Measurements from ENCODE around the gene FAM177B.

The FAM177B gene

GRCh38 chr1:222777977-222778376 is 41.0 kb downstream of the FAM177B start:
- H3K27ac ChIP-seq (ENCODE audit: low read depth, low read length): no peak overlapping the region
- no peaks in the 10 kb centered on the region for H3K4me1 ChIP-seq (ENCODE audit: control insufficient read depth, insufficient read depth, low read length)
- H3K9ac ChIP-seq (ENCODE audit: low read length): no peak overlapping the region
- H3K4me3 ChIP-seq (ENCODE audit: low read length): no peak overlapping the region
- H3K36me3 ChIP-seq (ENCODE audit: control insufficient read depth, insufficient read depth, low read length): no peaks in the 10 kb centered on the region
- H3K27me3 ChIP-seq (ENCODE audit: control insufficient read depth, insufficient read depth, low read length): no peaks in the 10 kb centered on the region

- no peaks in the 10 kb centered on the region for H3K4me1 ChIP-seq (ENCODE audit: control insufficient read depth, insufficient read depth, low read length)
- no peaks in the 10 kb centered on the region for H3K27me3 ChIP-seq (ENCODE audit: control insufficient read depth, insufficient read depth, low read length)
- H3K36me3 ChIP-seq (ENCODE audit: control insufficient read depth, insufficient read depth, low read length): no peaks in the 10 kb centered on the region
- no peak overlapping the region for H3K4me3 ChIP-seq (ENCODE audit: low read length)
- no peak overlapping the region for H3K27ac ChIP-seq (ENCODE audit: low read depth, low read length)
- H3K9ac ChIP-seq (ENCODE audit: low read length): no peak overlapping the region
These were observed 44.2 kb downstream of the FAM177B start for GRCh38 chr1:222781251-222781650.

GRCh38 chr1:222783051-222783450 is 46.0 kb downstream of the FAM177B start:
- Histone ChIP-seq H3K36me3 (ENCODE audit: control insufficient read depth, insufficient read depth, low read length) (no peaks in the 10 kb centered on the region), H3K4me1 (ENCODE audit: control insufficient read depth, insufficient read depth, low read length) (no peaks in the 10 kb centered on the region), H3K4me3 (ENCODE audit: low read length) (no peak overlapping the region), H3K9ac (ENCODE audit: low read length) (no peak overlapping the region), H3K27me3 (ENCODE audit: control insufficient read depth, insufficient read depth, low read length) (no peaks in the 10 kb centered on the region), H3K27ac (ENCODE audit: low read depth, low read length) (no peak overlapping the region)

GRCh38 chr1:222784371-222784770 is 47.4 kb downstream of the FAM177B start:
- H3K27me3 ChIP-seq (ENCODE audit: control insufficient read depth, insufficient read depth, low read length): no peaks in the 10 kb centered on the region
- H3K4me3 ChIP-seq (ENCODE audit: low read length): no peak overlapping the region
- H3K36me3 ChIP-seq (ENCODE audit: control insufficient read depth, insufficient read depth, low read length): no peaks in the 10 kb centered on the region
- no peaks in the 10 kb centered on the region for H3K4me1 ChIP-seq (ENCODE audit: control insufficient read depth, insufficient read depth, low read length)
- H3K27ac ChIP-seq (ENCODE audit: low read depth, low read length): no peak overlapping the region
- H3K9ac ChIP-seq (ENCODE audit: low read length): no peak overlapping the region

GRCh38 chr1:222784916-222785315 is 47.9 kb downstream of the FAM177B start:
- H3K9ac ChIP-seq (ENCODE audit: low read length): no peak overlapping the region
- H3K36me3 ChIP-seq (ENCODE audit: control insufficient read depth, insufficient read depth, low read length): no peaks in the 10 kb centered on the region
- no peak overlapping the region for H3K27ac ChIP-seq (ENCODE audit: low read depth, low read length)
- no peaks in the 10 kb centered on the region for H3K4me1 ChIP-seq (ENCODE audit: control insufficient read depth, insufficient read depth, low read length)
- no peaks in the 10 kb centered on the region for H3K27me3 ChIP-seq (ENCODE audit: control insufficient read depth, insufficient read depth, low read length)
- H3K4me3 ChIP-seq (ENCODE audit: low read length): no peak overlapping the region

- H3K36me3 ChIP-seq (ENCODE audit: control insufficient read depth, insufficient read depth, low read length): no peaks in the 10 kb centered on the region
These were observed 48.5 kb downstream of the FAM177B start for GRCh38 chr1:222785529-222785928.

GRCh38 chr1:222786121-222786520 is 49.1 kb downstream of the FAM177B start:
- Histone ChIP-seq H3K36me3 (ENCODE audit: control insufficient read depth, insufficient read depth, low read length) (no peaks in the 10 kb centered on the region), H3K27me3 (ENCODE audit: control insufficient read depth, insufficient read depth, low read length) (no peaks in the 10 kb centered on the region), H3K4me3 (ENCODE audit: low read length) (no peak overlapping the region), H3K9ac (ENCODE audit: low read length) (no peak overlapping the region), H3K27ac (ENCODE audit: low read depth, low read length) (no peak overlapping the region), H3K4me1 (ENCODE audit: control insufficient read depth, insufficient read depth, low read length) (peaks cover under 1% of the 10 kb centered on the region)

More at GRCh38 chr1:222785529-222785928, 48.5 kb downstream of the FAM177B start:
- Histone ChIP-seq H3K27me3 (ENCODE audit: control insufficient read depth, insufficient read depth, low read length) (no peaks in the 10 kb centered on the region), H3K9ac (ENCODE audit: low read length) (no peak overlapping the region), H3K4me1 (ENCODE audit: control insufficient read depth, insufficient read depth, low read length) (no peaks in the 10 kb centered on the region), H3K27ac (ENCODE audit: low read depth, low read length) (no peak overlapping the region), H3K4me3 (ENCODE audit: low read length) (no peak overlapping the region)

GRCh38 chr1:222787729-222788128 is 50.7 kb downstream of the FAM177B start:
- Histone ChIP-seq H3K27ac (ENCODE audit: low read depth, low read length) (no peak overlapping the region), H3K36me3 (ENCODE audit: control insufficient read depth, insufficient read depth, low read length) (no peaks in the 10 kb centered on the region), H3K27me3 (ENCODE audit: control insufficient read depth, insufficient read depth, low read length) (no peaks in the 10 kb centered on the region), H3K4me3 (ENCODE audit: low read length) (no peak overlapping the region), H3K4me1 (ENCODE audit: control insufficient read depth, insufficient read depth, low read length) (peaks cover 4% of the 10 kb centered on the region), H3K9ac (ENCODE audit: low read length) (no peak overlapping the region)

- Histone ChIP-seq H3K27ac (ENCODE audit: low read depth, low read length) (no peak overlapping the region), H3K36me3 (ENCODE audit: control insufficient read depth, insufficient read depth, low read length) (no peaks in the 10 kb centered on the region), H3K4me1 (ENCODE audit: control insufficient read depth, insufficient read depth, low read length) (peaks cover 7% of the 10 kb centered on the region)
These were observed 51.6 kb downstream of the FAM177B start for GRCh38 chr1:222788402-222789156.

GRCh38 chr1:222790115-222790514 is 53.1 kb downstream of the FAM177B start:
- Histone ChIP-seq H3K27ac (ENCODE audit: low read depth, low read length) (no peak overlapping the region), H3K9ac (ENCODE audit: low read length) (no peak overlapping the region), H3K27me3 (ENCODE audit: control insufficient read depth, insufficient read depth, low read length) (no peaks in the 10 kb centered on the region), H3K36me3 (ENCODE audit: control insufficient read depth, insufficient read depth, low read length) (no peaks in the 10 kb centered on the region), H3K4me1 (ENCODE audit: control insufficient read depth, insufficient read depth, low read length) (peaks cover 7% of the 10 kb centered on the region), H3K4me3 (ENCODE audit: low read length) (no peak overlapping the region)

More at GRCh38 chr1:222788402-222789156, 51.6 kb downstream of the FAM177B start:
- Histone ChIP-seq H3K4me3 (ENCODE audit: low read length) (no peak overlapping the region), H3K9ac (ENCODE audit: low read length) (no peak overlapping the region), H3K27me3 (ENCODE audit: control insufficient read depth, insufficient read depth, low read length) (no peaks in the 10 kb centered on the region)

- peak overlapping the region; percentile 42 for H3K27ac ChIP-seq (ENCODE audit: low read depth, low read length)
- no peaks in the 10 kb centered on the region for H3K27me3 ChIP-seq (ENCODE audit: control insufficient read depth, insufficient read depth, low read length)
- H3K36me3 ChIP-seq (ENCODE audit: control insufficient read depth, insufficient read depth, low read length): no peaks in the 10 kb centered on the region
These were observed 53.5 kb downstream of the FAM177B start for GRCh38 chr1:222790520-222790919.

GRCh38 chr1:222791006-222791710 is 54.2 kb downstream of the FAM177B start:
- Histone ChIP-seq H3K36me3 (ENCODE audit: control insufficient read depth, insufficient read depth, low read length) (no peaks in the 10 kb centered on the region), H3K9ac (ENCODE audit: low read length) (no peak overlapping the region), H3K27me3 (ENCODE audit: control insufficient read depth, insufficient read depth, low read length) (no peaks in the 10 kb centered on the region), H3K27ac (ENCODE audit: low read depth, low read length) (peak overlapping the region; percentile 42), H3K4me3 (ENCODE audit: low read length) (no peak overlapping the region), H3K4me1 (ENCODE audit: control insufficient read depth, insufficient read depth, low read length) (peaks cover 7% of the 10 kb centered on the region)

More at GRCh38 chr1:222790520-222790919, 53.5 kb downstream of the FAM177B start:
- no peak overlapping the region for H3K4me3 ChIP-seq (ENCODE audit: low read length)
- no peak overlapping the region for H3K9ac ChIP-seq (ENCODE audit: low read length)
- H3K4me1 ChIP-seq (ENCODE audit: control insufficient read depth, insufficient read depth, low read length): peaks cover 7% of the 10 kb centered on the region

All from rectal smooth muscle tissue (tissue), 1 donor.